ENCODE data around the gene FOXS1. TPM values are rescaled to one million over a fixed set of nuclear protein-coding genes. Genes with fewer than 3 reads are reported as not detected.

The FOXS1 gene
- total and polyA plus RNA-seq, 2 experiments from 2014 or later, result 0.26 TPM; not detected in 1

GRCh38 chr20:31806564-31807355, 38.6 kb downstream of the FOXS1 start:
- Mint-ChIP-seq H3K4me1 (no peaks in the 10 kb centered on the region), H3K27ac (peak overlapping the region; percentile 2; the same call in 1 of the 2 replicates), H3K36me3 (ENCODE audit: low read depth) (peaks cover 15% of the 10 kb centered on the region), H3K27me3 (ENCODE audit: insufficient read depth, low read depth, poor library complexity) (no peaks in the 10 kb centered on the region), H3K4me3 (no peak overlapping the region), H3K9me3 (no peaks in the 10 kb centered on the region)
- Histone ChIP-seq H3K4me1 (ENCODE audit: insufficient read depth) (no peaks in the 10 kb centered on the region), H3K4me2 (no peak overlapping the region), H4K20me1 (replicated peaks; ENCODE audit: insufficient read depth) (0 out of 2 replicates have a peak, but pooled peaks cover 14% of the 10 kb centered on the region), H3K79me2 (replicated peaks; ENCODE audit: insufficient read depth) (no peaks in the 10 kb centered on the region), H3K36me3 (ENCODE audit: insufficient read depth) (peaks cover 21% of the 10 kb centered on the region), H3F3A (replicated peaks; ENCODE audit: low read depth) (peaks cover 7% of the 10 kb centered on the region; the same call in 1 of the 2 replicates), H3K27me3 (ENCODE audit: insufficient read depth) (no peaks in the 10 kb centered on the region), H2AFZ (no peak overlapping the region), H3K27ac (ENCODE audit: low read depth) (no peak overlapping the region), H3K9me2 (ENCODE audit: insufficient read depth) (no peaks in the 10 kb centered on the region), H3K4me3 (no peak overlapping the region)
- TF ChIP-seq NANOG (IDR thresholded peaks at IDR 0.05; ENCODE audit: borderline replicate concordance) (no peak), POLR2AphosphoS5 (IDR thresholded peaks at IDR 0.05; ENCODE audit: low read depth) (no peak)
- TF ChIP-seq, protein P1, sequence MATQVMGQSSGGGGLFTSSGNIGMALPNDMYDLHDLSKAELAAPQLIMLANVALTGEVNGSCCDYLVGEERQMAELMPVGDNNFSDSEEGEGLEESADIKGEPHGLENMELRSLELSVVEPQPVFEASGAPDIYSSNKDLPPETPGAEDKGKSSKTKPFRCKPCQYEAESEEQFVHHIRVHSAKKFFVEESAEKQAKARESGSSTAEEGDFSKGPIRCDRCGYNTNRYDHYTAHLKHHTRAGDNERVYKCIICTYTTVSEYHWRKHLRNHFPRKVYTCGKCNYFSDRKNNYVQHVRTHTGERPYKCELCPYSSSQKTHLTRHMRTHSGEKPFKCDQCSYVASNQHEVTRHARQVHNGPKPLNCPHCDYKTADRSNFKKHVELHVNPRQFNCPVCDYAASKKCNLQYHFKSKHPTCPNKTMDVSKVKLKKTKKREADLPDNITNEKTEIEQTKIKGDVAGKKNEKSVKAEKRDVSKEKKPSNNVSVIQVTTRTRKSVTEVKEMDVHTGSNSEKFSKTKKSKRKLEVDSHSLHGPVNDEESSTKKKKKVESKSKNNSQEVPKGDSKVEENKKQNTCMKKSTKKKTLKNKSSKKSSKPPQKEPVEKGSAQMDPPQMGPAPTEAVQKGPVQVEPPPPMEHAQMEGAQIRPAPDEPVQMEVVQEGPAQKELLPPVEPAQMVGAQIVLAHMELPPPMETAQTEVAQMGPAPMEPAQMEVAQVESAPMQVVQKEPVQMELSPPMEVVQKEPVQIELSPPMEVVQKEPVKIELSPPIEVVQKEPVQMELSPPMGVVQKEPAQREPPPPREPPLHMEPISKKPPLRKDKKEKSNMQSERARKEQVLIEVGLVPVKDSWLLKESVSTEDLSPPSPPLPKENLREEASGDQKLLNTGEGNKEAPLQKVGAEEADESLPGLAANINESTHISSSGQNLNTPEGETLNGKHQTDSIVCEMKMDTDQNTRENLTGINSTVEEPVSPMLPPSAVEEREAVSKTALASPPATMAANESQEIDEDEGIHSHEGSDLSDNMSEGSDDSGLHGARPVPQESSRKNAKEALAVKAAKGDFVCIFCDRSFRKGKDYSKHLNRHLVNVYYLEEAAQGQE (IDR thresholded peaks at IDR 0.05; ENCODE audit: unreplicated experiment), result no peak
- ATAC-seq, result no peak
- DNase-seq (ENCODE audit: low spot score), result no peak

- Histone ChIP-seq H3K4me1 (ENCODE audit: insufficient read depth) (no peaks in the 10 kb centered on the region), H4K20me1 (replicated peaks; ENCODE audit: insufficient read depth) (0 out of 2 replicates have a peak, but pooled peaks cover 14% of the 10 kb centered on the region), H3K36me3 (ENCODE audit: insufficient read depth) (peaks cover 51% of the 10 kb centered on the region), H3K27me3 (ENCODE audit: insufficient read depth) (no peaks in the 10 kb centered on the region), H2AFZ (no peak overlapping the region), H3F3A (replicated peaks; ENCODE audit: low read depth) (peaks cover 7% of the 10 kb centered on the region; the same call in 1 of the 2 replicates), H3K9me2 (ENCODE audit: insufficient read depth) (no peaks in the 10 kb centered on the region), H3K27ac (ENCODE audit: low read depth) (no peak overlapping the region; the same call in 1 of the 2 replicates), H3K79me2 (replicated peaks; ENCODE audit: insufficient read depth) (no peaks in the 10 kb centered on the region), H3K4me2 (no peak overlapping the region), H3K4me3 (no peak overlapping the region)
- Mint-ChIP-seq H3K4me1 (no peaks in the 10 kb centered on the region), H3K36me3 (ENCODE audit: low read depth) (peaks cover 41% of the 10 kb centered on the region), H3K4me3 (no peak overlapping the region), H3K27me3 (ENCODE audit: insufficient read depth, low read depth, poor library complexity) (no peaks in the 10 kb centered on the region), H3K9me3 (no peaks in the 10 kb centered on the region), H3K27ac (no peak overlapping the region)
- DNase-seq (ENCODE audit: low spot score) (no peak), ATAC-seq (no peak)
- TF ChIP-seq, protein P2, sequence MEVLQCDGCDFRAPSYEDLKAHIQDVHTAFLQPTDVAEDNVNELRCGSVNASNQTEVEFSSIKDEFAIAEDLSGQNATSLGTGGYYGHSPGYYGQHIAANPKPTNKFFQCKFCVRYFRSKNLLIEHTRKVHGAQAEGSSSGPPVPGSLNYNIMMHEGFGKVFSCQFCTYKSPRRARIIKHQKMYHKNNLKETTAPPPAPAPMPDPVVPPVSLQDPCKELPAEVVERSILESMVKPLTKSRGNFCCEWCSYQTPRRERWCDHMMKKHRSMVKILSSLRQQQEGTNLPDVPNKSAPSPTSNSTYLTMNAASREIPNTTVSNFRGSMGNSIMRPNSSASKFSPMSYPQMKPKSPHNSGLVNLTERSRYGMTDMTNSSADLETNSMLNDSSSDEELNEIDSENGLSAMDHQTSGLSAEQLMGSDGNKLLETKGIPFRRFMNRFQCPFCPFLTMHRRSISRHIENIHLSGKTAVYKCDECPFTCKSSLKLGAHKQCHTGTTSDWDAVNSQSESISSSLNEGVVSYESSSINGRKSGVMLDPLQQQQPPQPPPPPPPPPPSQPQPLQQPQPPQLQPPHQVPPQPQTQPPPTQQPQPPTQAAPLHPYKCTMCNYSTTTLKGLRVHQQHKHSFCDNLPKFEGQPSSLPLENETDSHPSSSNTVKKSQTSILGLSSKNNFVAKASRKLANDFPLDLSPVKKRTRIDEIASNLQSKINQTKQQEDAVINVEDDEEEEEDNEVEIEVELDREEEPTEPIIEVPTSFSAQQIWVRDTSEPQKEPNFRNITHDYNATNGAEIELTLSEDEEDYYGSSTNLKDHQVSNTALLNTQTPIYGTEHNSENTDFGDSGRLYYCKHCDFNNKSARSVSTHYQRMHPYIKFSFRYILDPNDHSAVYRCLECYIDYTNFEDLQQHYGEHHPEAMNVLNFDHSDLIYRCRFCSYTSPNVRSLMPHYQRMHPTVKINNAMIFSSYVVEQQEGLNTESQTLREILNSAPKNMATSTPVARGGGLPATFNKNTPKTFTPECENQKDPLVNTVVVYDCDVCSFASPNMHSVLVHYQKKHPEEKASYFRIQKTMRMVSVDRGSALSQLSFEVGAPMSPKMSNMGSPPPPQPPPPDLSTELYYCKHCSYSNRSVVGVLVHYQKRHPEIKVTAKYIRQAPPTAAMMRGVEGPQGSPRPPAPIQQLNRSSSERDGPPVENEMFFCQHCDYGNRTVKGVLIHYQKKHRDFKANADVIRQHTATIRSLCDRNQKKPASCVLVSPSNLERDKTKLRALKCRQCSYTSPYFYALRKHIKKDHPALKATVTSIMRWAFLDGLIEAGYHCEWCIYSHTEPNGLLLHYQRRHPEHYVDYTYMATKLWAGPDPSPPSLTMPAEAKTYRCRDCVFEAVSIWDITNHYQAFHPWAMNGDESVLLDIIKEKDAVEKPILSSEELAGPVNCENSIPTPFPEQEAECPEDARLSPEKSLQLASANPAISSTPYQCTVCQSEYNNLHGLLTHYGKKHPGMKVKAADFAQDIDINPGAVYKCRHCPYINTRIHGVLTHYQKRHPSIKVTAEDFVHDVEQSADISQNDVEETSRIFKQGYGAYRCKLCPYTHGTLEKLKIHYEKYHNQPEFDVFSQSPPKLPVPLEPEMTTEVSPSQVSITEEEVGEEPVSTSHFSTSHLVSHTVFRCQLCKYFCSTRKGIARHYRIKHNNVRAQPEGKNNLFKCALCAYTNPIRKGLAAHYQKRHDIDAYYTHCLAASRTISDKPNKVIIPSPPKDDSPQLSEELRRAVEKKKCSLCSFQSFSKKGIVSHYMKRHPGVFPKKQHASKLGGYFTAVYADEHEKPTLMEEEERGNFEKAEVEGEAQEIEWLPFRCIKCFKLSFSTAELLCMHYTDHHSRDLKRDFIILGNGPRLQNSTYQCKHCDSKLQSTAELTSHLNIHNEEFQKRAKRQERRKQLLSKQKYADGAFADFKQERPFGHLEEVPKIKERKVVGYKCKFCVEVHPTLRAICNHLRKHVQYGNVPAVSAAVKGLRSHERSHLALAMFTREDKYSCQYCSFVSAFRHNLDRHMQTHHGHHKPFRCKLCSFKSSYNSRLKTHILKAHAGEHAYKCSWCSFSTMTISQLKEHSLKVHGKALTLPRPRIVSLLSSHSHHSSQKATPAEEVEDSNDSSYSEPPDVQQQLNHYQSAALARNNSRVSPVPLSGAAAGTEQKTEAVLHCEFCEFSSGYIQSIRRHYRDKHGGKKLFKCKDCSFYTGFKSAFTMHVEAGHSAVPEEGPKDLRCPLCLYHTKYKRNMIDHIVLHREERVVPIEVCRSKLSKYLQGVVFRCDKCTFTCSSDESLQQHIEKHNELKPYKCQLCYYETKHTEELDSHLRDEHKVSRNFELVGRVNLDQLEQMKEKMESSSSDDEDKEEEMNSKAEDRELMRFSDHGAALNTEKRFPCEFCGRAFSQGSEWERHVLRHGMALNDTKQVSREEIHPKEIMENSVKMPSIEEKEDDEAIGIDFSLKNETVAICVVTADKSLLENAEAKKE (CRISPR knock-in tag; IDR thresholded peaks at IDR 0.05), result no peak
- no peak for TF ChIP-seq JUNB (IDR thresholded peaks at IDR 0.05; ENCODE audit: unreplicated experiment)
- TF ChIP-seq, protein P3, sequence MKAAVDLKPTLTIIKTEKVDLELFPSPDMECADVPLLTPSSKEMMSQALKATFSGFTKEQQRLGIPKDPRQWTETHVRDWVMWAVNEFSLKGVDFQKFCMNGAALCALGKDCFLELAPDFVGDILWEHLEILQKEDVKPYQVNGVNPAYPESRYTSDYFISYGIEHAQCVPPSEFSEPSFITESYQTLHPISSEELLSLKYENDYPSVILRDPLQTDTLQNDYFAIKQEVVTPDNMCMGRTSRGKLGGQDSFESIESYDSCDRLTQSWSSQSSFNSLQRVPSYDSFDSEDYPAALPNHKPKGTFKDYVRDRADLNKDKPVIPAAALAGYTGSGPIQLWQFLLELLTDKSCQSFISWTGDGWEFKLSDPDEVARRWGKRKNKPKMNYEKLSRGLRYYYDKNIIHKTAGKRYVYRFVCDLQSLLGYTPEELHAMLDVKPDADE (IDR thresholded peaks at IDR 0.05), result no peak
- no peak for TF ChIP-seq ZNF114 (CRISPR knock-in tag; IDR thresholded peaks at IDR 0.05)
- no peak for TF ChIP-seq EZH2phosphoT487 (IDR thresholded peaks at IDR 0.05; ENCODE audit: unreplicated experiment)
- TF ChIP-seq POLR2AphosphoS5 (IDR thresholded peaks at IDR 0.05; ENCODE audit: low read depth), result no peak
- no peak for TF ChIP-seq ZNF331 (CRISPR knock-in tag; IDR thresholded peaks at IDR 0.05; ENCODE audit: low read depth)
Measured at GRCh38 chr20:31803552-31804291, 41.7 kb downstream of the FOXS1 start.
